Measurements from ENCODE around the gene ZNF518B.

- TF ChIP-seq CTCF (IDR thresholded peaks at IDR 0.05) (no peak), POLR2A (IDR thresholded peaks at IDR 0.05) (no peak)
Observed at GRCh38 chr4:10478621-10479020, 21.4 kb upstream of the ZNF518B start.

Measured in right lobe of liver (tissue), 4 donors.